GM12865 (cell line): Measurements from ENCODE around the gene MCM3AP.

ENCODE experiments used
- DNase-seq: peaks from one replicate; pipeline ENCODE4 v3.0.0; 2010; ENCODE audit warnings: low read depth
- H3K4me3 ChIP-seq: 2 replicates; pipeline ENCODE4 v1.5.1; 2011; ENCODE audit warnings: mild to moderate bottlenecking, low read depth, low read length, control low read depth
- CTCF ChIP-seq: IDR thresholded peaks from 2 replicates; pipeline ENCODE4 v1.5.1; 2011; ENCODE audit warnings: low read length, control low read depth, low read depth, inconsistent platforms; ENCODE audit not compliant: insufficient read depth; ENCODE audit errors: missing control alignments

MCM3AP gene

GRCh38 chr21:46256501-46256994, 28.9 kb downstream of the MCM3AP start:
- H3K4me3 ChIP-seq = no peak overlapping the region
- no peak for TF ChIP-seq CTCF
- DNase-seq = no peak

- DNase-seq = no peak
- TF ChIP-seq CTCF = no peak
- no peak overlapping the region for H3K4me3 ChIP-seq
Observed at GRCh38 chr21:46255758-46256337, 29.6 kb downstream of the MCM3AP start.

- H3K4me3 ChIP-seq = no peak overlapping the region
- no peak for TF ChIP-seq CTCF
- DNase-seq = no peak
Observed at GRCh38 chr21:46255166-46255565, 30.2 kb downstream of the MCM3AP start.

- DNase-seq = peak; percentile 65
- no peak overlapping the region for H3K4me3 ChIP-seq
- TF ChIP-seq CTCF = no peak
Observed at GRCh38 chr21:46254208-46254975, 31.0 kb downstream of the MCM3AP start.

- TF ChIP-seq CTCF = no peak
- no peak overlapping the region for H3K4me3 ChIP-seq
- peak; percentile 85 for DNase-seq
Observed at GRCh38 chr21:46253610-46254124, 31.7 kb downstream of the MCM3AP start.

GRCh38 chr21:46252840-46253239, 32.6 kb downstream of the MCM3AP start:
- DNase-seq = no peak
- H3K4me3 ChIP-seq = no peak overlapping the region
- TF ChIP-seq CTCF = no peak
